ENCODE data around the gene HRH1.

The HRH1 gene

GRCh38 chr3:11157421-11157820, 3.1 kb downstream of the HRH1 start:
- Histone ChIP-seq H3K27ac (ENCODE audit: extremely low read depth, low read depth, low read length) (no peak overlapping the region), H3K9me3 (ENCODE audit: control insufficient read depth, insufficient read depth, low read depth, low read length) (no peaks in the 10 kb centered on the region), H3K4me3 (ENCODE audit: low read depth, low read length) (no peak overlapping the region), H3K4me1 (ENCODE audit: control insufficient read depth, insufficient read depth, low read length) (peaks cover 5% of the 10 kb centered on the region), H3K36me3 (ENCODE audit: control insufficient read depth in 2 of 2, insufficient read depth in 1 of 2, low read length in 2 of 2) (no peaks in the 10 kb centered on the region)
- ChIA-PET POLR2A (interaction anchor here (0.5 kb wide), 1 partner anchor 178 kb away, joined by 6 read pairs; no protein-coding TSS in a partner anchor), CTCF (interaction anchor here (0.7 to 4.5 kb wide), 13 partner anchors 9 to 401 kb away, joined by 3 to 32 read pairs (median 4); no protein-coding TSS in a partner anchor)
- no peak for TF ChIP-seq ZNF777 (tag by site-specific recombination; IDR thresholded peaks at IDR 0.05; ENCODE audit: borderline replicate concordance)
- TF ChIP-seq ZNF837 (tag by site-specific recombination; IDR thresholded peaks at IDR 0.05) = no peak
- no peak for TF ChIP-seq IKZF3 (tag by site-specific recombination; IDR thresholded peaks at IDR 0.05)
- no peak for TF ChIP-seq ZNF335 (tag by site-specific recombination; conservative IDR thresholded peaks at IDR 0.05)
- no peak for TF ChIP-seq SP7 (tag by site-specific recombination; IDR thresholded peaks at IDR 0.05)
- no peak for TF ChIP-seq ZNF843 (tag by site-specific recombination; IDR thresholded peaks at IDR 0.05)
- TF ChIP-seq ZNF624 (tag by site-specific recombination; IDR thresholded peaks at IDR 0.05) = no peak
- no peak for TF ChIP-seq ZIC2 (tag by site-specific recombination; IDR thresholded peaks at IDR 0.05)
- TF ChIP-seq, protein P1, sequence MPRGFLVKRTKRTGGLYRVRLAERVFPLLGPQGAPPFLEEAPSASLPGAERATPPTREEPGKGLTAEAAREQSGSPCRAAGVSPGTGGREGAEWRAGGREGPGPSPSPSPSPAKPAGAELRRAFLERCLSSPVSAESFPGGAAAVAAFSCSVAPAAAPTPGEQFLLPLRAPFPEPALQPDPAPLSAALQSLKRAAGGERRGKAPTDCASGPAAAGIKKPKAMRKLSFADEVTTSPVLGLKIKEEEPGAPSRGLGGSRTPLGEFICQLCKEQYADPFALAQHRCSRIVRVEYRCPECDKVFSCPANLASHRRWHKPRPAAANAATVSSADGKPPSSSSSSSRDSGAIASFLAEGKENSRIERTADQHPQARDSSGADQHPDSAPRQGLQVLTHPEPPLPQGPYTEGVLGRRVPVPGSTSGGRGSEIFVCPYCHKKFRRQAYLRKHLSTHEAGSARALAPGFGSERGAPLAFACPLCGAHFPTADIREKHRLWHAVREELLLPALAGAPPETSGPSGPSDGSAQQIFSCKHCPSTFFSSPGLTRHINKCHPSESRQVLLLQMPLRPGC (tag by site-specific recombination; IDR thresholded peaks at IDR 0.05) = no peak
- TF ChIP-seq YY1 (tag by site-specific recombination; IDR thresholded peaks at IDR 0.05) = no peak
- TF ChIP-seq ZNF324 (tag by site-specific recombination; IDR thresholded peaks at IDR 0.05) = no peak
- no peak for TF ChIP-seq HOXD13 (CRISPR knock-in tag; IDR thresholded peaks at IDR 0.05; ENCODE audit: borderline replicate concordance)
- no peak for TF ChIP-seq ZNF394 (tag by site-specific recombination; IDR thresholded peaks at IDR 0.05; ENCODE audit: borderline replicate concordance)
- TF ChIP-seq ZNF140 (tag by site-specific recombination; IDR thresholded peaks at IDR 0.05) = no peak
- TF ChIP-seq, protein P2, sequence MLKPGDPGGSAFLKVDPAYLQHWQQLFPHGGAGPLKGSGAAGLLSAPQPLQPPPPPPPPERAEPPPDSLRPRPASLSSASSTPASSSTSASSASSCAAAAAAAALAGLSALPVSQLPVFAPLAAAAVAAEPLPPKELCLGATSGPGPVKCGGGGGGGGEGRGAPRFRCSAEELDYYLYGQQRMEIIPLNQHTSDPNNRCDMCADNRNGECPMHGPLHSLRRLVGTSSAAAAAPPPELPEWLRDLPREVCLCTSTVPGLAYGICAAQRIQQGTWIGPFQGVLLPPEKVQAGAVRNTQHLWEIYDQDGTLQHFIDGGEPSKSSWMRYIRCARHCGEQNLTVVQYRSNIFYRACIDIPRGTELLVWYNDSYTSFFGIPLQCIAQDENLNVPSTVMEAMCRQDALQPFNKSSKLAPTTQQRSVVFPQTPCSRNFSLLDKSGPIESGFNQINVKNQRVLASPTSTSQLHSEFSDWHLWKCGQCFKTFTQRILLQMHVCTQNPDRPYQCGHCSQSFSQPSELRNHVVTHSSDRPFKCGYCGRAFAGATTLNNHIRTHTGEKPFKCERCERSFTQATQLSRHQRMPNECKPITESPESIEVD (tag by site-specific recombination; IDR thresholded peaks at IDR 0.05) = no peak
- TF ChIP-seq REST (tag by site-specific recombination; IDR thresholded peaks at IDR 0.05) = no peak

DNA sequence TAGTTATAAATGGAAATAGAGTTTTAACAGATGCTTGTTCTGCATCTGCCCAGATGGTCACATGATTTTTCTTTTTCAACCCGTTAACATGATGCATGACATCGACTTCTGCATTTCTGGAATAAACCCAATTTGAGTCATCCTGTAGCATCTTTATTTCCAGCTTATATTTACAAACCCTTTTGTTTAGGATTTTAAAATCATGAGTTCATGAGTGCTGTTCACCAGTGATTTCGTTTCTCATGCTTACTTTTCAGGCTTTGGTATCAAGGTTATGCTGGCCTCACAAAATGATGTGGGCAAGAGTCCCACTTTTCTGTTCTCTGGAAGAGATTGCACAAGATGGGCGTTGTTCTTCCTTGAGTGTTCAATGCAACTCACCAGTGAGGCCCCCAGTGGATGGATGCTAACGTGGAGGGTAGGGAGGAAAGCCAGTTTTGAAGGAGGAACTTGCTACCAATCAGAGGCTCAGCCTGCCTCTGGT, 5.2 kb downstream of the HRH1 start:
- no peak overlapping the region for H3K4me3 ChIP-seq (ENCODE audit: low read depth, low read length)
- no peaks in the 10 kb centered on the region for H3K9me3 ChIP-seq (ENCODE audit: control insufficient read depth, insufficient read depth, low read depth, low read length)
- no peak overlapping the region for H3K27ac ChIP-seq (ENCODE audit: extremely low read depth, low read depth, low read length)
- POLR2A ChIA-PET = no interaction called here
- peaks cover 5% of the 10 kb centered on the region for H3K4me1 ChIP-seq (ENCODE audit: control insufficient read depth, insufficient read depth, low read length)
- TF ChIP-seq ZNF514 (tag by site-specific recombination; IDR thresholded peaks at IDR 0.05) (no peak), ZNF664 (tag by site-specific recombination; IDR thresholded peaks at IDR 0.05) (no peak), ZNF24 (tag by site-specific recombination; IDR thresholded peaks at IDR 0.05) (no peak), CTCF (tag by site-specific recombination; IDR thresholded peaks at IDR 0.05) (0 out of 2 replicates have a peak, but pooled peaks have one; percentile 8), ZNF544 (tag by site-specific recombination; IDR thresholded peaks at IDR 0.05) (no peak)
- CTCF ChIA-PET = interaction anchor here (0.7 kb wide), 1 partner anchor 497 kb away, joined by 3 read pairs; no protein-coding TSS in a partner anchor
- H3K36me3 ChIP-seq (ENCODE audit: control insufficient read depth in 2 of 2, insufficient read depth in 1 of 2, low read length in 2 of 2) = no peaks in the 10 kb centered on the region

Measured in HEK293 (cell line).